ENCODE data around the gene DHX15.

DHX15 gene

DNA sequence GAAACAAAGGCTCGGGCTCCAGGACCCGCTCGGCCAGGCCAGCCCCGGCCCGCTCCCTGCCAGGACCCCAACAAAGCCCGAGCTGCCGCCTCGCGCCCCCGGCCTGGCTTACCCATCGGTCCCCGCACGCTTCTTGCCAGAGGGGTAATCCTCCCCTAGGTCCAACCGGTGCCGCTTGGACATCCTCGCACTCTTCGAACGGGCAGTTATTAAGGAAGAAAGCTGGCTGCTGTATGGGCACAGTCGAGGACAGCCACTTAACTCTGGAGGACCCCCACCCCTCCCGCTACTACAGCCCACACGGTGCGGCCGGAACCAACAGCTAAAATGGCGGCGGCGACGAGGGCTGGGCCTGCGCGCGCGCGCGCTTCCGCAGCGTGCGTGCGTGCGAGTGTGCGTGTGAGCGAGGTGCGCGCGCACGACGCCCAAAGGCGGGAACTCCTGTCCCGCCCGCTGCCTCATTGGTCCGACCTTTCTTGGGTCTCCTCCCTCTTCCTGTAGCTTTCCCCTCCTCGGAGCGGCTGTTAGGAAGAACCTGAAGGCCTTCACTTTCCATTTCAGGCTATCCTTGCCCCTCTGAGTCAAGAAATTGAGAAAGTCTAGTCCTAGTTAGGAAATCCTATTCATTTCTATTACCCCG, at the start of gene DHX15:
Gene DHX15 (minus strand): TSS at position 344 of the 640 bp plus-strand sequence. CDS start 161 bp downstream, at position 183.
- DNase-seq: peak; percentile 93

- no peak for DNase-seq
Measured at GRCh38 chr4:24632011-24632410, 47.7 kb upstream of the DHX15 start.

GRCh38 chr4:24630937-24631336, 46.6 kb upstream of the DHX15 start:
- no peak for DNase-seq

- DNase-seq: no peak
Measured at GRCh38 chr4:24625091-24625490, 40.7 kb upstream of the DHX15 start.

GRCh38 chr4:24624381-24624780, 40.0 kb upstream of the DHX15 start:
- no peak for DNase-seq

- no peak for DNase-seq
Measured at GRCh38 chr4:24622146-24622834, 37.9 kb upstream of the DHX15 start.

DNA sequence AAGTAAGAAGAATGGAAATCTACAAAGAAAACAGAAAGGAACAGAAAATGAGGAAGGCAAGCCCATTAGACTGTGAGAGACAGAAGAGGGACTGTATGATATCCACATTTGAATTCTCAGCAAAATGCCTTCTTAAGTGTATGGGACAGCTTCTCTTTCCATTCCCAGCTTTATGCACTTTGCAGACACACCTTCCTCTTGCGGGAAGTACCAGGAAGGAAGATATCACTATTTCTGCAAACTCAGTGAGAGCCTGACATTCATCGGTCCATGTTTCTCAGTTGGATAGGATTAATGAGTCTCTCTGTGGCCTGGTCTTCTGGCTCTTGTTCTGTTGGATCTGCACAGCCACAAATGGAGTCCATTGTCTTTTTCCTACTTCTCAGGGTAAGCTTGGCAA, 31.6 kb upstream of the DHX15 start:
- DNase-seq: no peak

GRCh38 chr4:24614881-24615280, 30.5 kb upstream of the DHX15 start:
- no peak for DNase-seq

DNA sequence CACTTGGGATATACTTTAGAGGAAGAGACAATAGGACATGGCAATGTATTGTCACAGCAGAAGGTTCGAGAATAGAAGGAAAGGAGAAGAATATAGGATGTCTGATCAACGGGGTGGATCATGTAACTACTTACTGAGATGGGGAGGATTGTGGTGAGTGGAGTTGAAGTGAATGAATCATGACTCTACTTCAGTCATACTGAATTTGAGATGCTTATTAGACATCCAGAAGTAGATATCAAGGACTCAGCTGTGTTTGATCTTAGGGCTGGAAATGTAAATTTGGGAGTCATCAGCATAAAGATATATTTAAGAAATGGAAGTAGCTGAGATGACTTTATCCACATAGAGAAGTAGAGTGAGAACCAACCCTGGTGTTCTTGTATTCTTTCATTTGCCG, 29.1 kb upstream of the DHX15 start:
- DNase-seq: no peak

GRCh38 chr4:24611575-24611974, 27.2 kb upstream of the DHX15 start:
- DNase-seq: no peak

DNA sequence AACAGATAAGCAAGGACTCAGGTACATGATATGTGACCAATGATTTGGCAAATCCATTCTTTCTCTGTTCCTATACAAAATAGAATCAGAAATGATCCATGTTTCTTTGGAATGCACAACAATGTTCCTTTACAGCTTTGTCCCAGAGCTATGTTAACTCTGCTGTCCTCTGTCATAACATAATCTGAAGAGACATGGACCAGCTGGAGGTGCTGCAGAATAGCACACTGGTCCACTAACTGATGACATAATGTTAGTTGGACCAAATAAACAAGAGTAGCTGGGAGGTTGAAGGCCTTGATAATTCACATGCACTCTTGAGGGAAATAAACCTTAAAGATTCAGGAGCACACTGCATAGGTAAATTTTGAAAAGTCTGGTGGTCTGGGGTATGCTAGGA, 23.0 kb upstream of the DHX15 start:
- no peak for DNase-seq

GRCh38 chr4:24605216-24605615, 20.9 kb upstream of the DHX15 start:
- no peak for DNase-seq

DNA sequence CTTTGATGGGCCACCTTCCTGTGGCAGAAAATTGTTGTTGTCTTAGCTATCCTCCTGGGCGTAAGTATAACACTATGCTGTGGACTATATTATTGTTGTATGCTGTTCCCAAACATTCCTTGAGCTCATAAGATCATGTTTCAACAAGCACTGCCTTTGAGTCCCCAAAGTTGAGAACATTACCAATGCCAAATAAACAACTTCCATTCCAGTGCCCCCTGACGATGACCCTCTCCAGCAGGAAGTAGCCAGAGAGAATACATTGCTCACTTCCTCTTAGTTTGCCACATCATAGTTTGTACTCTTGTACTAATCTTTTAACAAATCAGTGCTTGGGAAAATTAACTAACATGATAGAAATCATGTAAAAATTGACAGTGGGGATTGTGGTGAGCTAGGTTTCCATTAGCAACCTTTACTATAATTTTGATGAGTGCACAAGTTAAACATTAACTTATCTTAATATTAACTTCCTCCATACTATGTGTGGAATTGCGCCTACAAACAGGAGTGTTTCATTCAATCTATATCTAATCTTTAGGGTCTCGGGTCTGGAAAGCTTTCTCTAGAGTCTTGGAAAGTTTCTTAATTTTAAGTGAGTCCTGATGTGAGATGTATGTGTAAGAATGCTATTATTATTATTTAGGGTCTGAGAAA, 20.3 kb upstream of the DHX15 start:
- no peak for DNase-seq

- DNase-seq: no peak
Measured at GRCh38 chr4:24603343-24603742, 19.0 kb upstream of the DHX15 start.

DNA sequence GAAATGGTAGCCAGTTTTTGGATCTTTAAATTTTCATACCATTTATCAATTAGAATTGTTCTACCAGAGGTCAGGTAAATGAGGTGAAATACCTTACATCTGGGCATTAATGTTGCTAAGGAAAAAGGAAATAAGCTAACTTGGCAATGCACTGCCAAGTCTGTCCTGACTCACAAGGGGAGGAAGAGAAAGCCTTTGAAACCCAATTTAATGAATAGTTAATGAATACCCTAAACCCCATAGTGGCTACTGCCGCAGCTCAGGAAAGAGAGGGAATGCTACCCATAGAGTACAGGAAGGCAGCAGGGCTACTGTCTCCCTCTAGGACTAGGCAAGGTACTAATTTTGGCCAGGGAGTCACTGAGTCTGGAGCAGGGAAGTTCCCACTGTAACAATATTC, 16.8 kb upstream of the DHX15 start:
- DNase-seq: no peak

GRCh38 chr4:24599275-24599674, 14.9 kb upstream of the DHX15 start:
- DNase-seq: no peak

DNA sequence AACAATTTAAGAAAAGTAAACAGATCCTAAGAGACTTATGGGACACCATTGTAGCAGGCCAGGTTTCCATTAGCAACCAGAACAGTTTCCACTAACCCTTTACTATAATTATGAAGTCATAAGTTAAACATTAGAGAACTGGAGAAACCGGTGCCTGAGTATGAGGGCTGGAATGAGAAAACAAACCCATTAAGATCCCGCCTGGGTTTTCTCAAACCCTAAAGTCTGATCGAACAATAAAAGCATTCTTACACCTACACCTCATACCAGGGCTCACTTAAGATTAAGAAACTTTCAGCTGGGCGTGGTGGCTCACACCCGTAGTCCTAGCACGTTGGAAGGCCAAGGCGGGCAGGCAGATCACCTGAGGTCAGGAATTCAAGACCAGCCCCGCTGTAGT, 13.7 kb upstream of the DHX15 start:
- no peak for DNase-seq

DNA sequence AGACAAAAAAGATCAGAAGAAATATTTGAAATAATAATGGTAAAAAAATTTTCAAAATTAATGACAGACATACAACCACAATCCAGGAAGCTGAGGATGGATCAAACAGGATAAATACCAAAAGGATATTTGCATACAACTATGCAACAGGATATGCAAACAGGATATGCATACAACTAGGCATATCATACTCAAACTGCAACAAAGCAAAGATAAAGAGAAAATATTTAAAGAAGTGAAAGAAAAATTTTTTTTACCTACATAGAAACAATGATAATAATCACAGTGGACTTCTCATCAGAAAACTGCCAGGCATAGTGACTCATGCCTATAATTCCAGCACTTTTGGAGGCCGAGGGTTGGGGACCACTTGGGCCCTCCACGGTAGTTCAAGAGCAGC, 11.3 kb upstream of the DHX15 start:
- DNase-seq: no peak

DNA sequence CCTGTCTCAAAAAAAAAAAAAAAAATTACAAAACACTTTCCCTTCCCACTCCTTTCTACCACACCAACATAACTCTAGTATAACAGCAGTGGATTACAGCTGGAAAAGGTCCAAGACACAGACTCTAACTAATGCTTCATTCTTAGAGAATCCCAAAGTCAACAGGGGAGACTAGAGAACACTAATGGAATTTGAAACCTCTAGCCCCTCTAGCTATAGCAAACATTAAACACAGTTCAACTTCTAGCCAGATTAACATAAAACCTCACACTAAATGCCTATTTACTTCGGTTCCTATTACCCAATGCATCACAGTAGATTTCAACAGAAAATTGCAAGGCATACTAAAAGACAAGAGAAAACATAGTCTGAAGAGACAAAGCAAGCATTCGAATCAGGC, 10.5 kb upstream of the DHX15 start:
- DNase-seq: no peak

DNA sequence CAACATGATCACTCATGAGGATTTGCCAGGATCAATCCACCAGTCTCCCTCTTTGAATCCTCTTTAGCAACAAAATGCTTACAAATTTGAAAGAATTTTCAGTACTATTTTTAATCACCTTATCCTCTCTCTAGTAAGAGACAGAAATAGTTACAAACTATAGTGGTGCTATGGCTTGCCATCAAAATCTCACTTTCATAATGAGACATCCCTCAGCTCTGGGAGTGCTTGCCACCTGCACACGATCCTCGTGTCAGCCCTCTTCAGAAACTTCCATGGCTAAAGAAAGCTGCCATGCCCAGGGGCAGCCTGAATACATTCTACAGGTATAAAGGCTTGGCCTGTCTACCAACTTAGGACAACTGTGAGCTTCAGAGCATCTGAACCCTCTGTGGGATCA, 5.1 kb upstream of the DHX15 start:
- no peak for DNase-seq

GRCh38 chr4:24588216-24588954, 4.0 kb upstream of the DHX15 start:
- no peak for DNase-seq

DNA sequence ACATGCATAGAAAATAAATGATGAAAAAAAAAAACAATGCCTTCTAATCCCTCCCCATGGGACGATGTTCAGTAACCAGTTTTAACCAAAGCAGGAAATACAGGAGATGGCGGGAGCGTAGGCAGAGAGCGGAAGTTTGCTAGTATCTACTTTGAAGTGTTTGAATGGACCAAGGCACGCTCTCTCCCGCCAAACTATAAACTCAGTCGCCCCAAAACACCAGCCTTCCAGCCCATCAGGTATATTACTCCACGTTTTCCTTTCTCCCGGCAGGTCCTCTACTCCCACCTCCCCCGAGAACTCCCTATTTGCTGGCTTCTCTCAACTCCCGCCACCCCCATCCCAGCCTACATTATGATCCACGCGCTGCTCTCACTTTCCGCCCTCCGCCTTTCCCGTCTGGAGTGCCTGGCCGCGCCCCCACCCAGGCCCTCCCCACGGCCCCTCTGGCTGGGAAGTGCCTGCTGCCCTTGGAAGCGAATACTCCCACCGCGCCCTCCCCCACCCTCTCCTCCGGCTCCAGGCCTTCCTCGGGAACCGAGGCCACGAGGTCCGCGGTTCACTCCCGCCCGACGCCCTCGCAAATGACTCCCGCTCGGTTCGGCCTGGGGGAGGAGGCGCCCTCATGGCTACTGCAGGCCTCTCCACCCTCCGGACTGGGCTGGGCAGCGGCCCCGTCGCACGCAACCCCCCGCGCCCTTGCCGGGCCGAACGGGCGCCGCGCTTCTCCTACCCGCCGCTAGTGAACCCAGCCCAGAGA, 723 bp downstream of the DHX15 start:
- DNase-seq: peak; percentile 54

All from stimulated activated CD4-positive, alpha-beta T cell treated with anti-CD3 and anti-CD28 coated beads, Interleukin-1b, Interleukin-23, amount 100 ng/mL, for 48 hours (primary cell).